Prostate gland (tissue), 2 donors: ENCODE results near the gene CPOX.

Experiments
- CTCF ChIP-seq, 4 experiments: fragments of 200-600 bp in 2 of 4; fragments of 450-650 bp in 2 of 4; sonication (generic) in 2 of 4; IDR thresholded peaks; 1 replicate in 3 of 4; 2 replicates in 1 of 4; pipeline ENCODE4 v1.5.1; 2016 to 2019; ENCODE audit warnings: antibody characterized with exemption in 4 of 4, mild to moderate bottlenecking in 2 of 4, moderate library complexity in 2 of 4
- POLR2AphosphoS5 ChIP-seq: sonication (generic); formaldehyde crosslinking; IDR thresholded peaks from one replicate; pipeline ENCODE4 v1.6.1; 2017; ENCODE audit warnings: antibody characterized with exemption

GRCh38 chr3:98557324-98558010, 35.9 kb downstream of the CPOX start:
- TF ChIP-seq CTCF (IDR thresholded peaks at IDR 0.05): no peak
- no peak for TF ChIP-seq POLR2AphosphoS5
